ENCODE results near the gene EPHA5. TPM values are rescaled to one million over a fixed set of nuclear protein-coding genes. Genes with fewer than 3 reads are reported as not detected.
A peak's percentile ranks its signal among the peaks of the same experiment; 100 is the strongest.

EPHA5 gene
- polyA plus RNA-seq, 3 donors: not detected

GRCh38 chr4:65667506-65668041 lies 2.7 kb downstream of the EPHA5 start:
- 17% methylated on average over 2 of the region's 10 CpGs for WGBS (ENCODE audit: insufficient coverage)
- no peaks in the 10 kb centered on the region for H3K79me2 ChIP-seq (ENCODE audit: insufficient read depth, low read length)
- H3K9ac ChIP-seq (ENCODE audit: insufficient read depth, low read length, poor library complexity, severe bottlenecking): no peak overlapping the region
- no peak for TF ChIP-seq CTCF (IDR thresholded peaks at IDR 0.05)
- intact Hi-C loops (cut with micrococcal nuclease): no loop called here
- no peaks in the 10 kb centered on the region for H3K4me1 ChIP-seq (ENCODE audit: control insufficient read depth in 1 of 2, insufficient read depth in 2 of 2, low read length in 2 of 2)
- Mint-ChIP-seq H3K27ac (no peak overlapping the region), H3K9me3 (peaks cover 0 to 19% (median 10%) of the 10 kb centered on the region in 7 donors), H3K4me3 (peak overlapping the region in 1 of 2 donors; percentile 40), H3K36me3 (peaks cover 0 to 7% of the 10 kb centered on the region in 2 donors), H3K4me1 (peaks cover 5% of the 10 kb centered on the region), H3K27me3 (ENCODE audit: low read depth in 3 of 3) (peaks cover 54 to 59% (median 58%) of the 10 kb centered on the region in 3 donors)
- no peak overlapping the region for H3K4me2 ChIP-seq (replicated peaks; ENCODE audit: extremely low read depth, low read length, poor library complexity, severe bottlenecking)
- H4K20me1 ChIP-seq (ENCODE audit: insufficient read depth, low read length): no peaks in the 10 kb centered on the region
- peaks cover 0 to 28% of the 10 kb centered on the region in 2 donors for H3K9me3 ChIP-seq (replicated peaks in 1 of 2; ENCODE audit: control insufficient read depth in 1 of 2, insufficient read depth in 1 of 2, low read length in 2 of 2)
- H3K27me3 ChIP-seq (ENCODE audit: control insufficient read depth in 2 of 2, insufficient read depth in 2 of 2, low read length in 2 of 2): peaks cover 41 to 58% of the 10 kb centered on the region in 2 donors
- no peak for DNase-seq
- no peaks in the 10 kb centered on the region for H3K36me3 ChIP-seq (replicated peaks in 1 of 2; ENCODE audit: control insufficient read depth in 1 of 2, insufficient read depth in 2 of 2, low read length in 2 of 2)
- no peak overlapping the region for H2AFZ ChIP-seq (ENCODE audit: insufficient read depth, low read depth, low read length, poor library complexity, severe bottlenecking)
- no peak overlapping the region for H3K27ac ChIP-seq (ENCODE audit: low read depth in 1 of 2, low read length in 2 of 2)
- no peak overlapping the region for H3K4me3 ChIP-seq (replicated peaks in 1 of 3; ENCODE audit: low read depth in 2 of 3, low read length in 3 of 3)

DNA sequence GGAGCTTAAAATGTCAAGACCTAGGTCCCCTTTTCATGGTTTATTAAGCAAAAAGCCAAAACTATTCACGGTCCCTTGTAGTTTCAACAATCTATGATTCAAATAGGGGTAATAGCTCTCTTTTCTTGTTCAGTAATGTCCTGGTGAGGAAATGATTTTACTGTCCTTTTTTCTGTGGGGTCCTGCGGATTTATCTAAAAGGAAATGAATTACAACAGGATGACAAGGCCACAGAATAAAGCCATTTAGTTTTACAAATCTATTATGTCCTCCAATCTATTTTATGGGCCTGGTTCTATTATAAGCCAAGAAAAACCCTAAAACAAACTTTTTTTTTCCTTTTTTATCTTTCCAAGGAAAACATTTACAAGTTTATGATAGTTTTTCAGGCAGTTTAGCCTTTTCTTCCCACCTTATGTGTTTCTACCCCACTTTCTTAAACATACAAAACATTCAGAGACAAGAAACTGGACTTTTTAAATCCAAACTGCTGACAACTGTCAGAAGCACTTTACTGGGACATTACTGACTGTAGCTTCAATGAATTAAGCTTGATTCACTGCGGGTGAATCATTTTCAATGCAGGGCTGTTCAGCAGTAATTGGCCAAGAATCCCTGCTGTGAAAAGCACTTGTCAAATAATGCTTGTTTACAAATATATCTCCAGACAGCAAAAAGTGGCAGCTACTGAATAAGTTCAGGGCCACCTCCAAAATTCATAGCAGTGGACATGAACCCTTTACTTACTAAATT lies 4.3 kb downstream of the EPHA5 start:
- Mint-ChIP-seq H3K4me1 (peaks cover 5% of the 10 kb centered on the region), H3K27me3 (ENCODE audit: low read depth in 3 of 3) (peaks cover 40 to 48% (median 47%) of the 10 kb centered on the region in 3 donors)
- WGBS (ENCODE audit: insufficient coverage): 50% methylated on average over 1 of the region's 3 CpGs

More for the DNA sequence above, 4.3 kb downstream of the EPHA5 start:
- no peak overlapping the region for H3K4me3 ChIP-seq (replicated peaks in 1 of 3; ENCODE audit: low read depth in 2 of 3, low read length in 3 of 3)
- no peak for DNase-seq
- Mint-ChIP-seq H3K36me3 (peaks cover 0 to 7% of the 10 kb centered on the region in 2 donors), H3K9me3 (peaks cover 0 to 19% (median 10%) of the 10 kb centered on the region in 7 donors), H3K27ac (no peak overlapping the region), H3K4me3 (no peak overlapping the region)
- intact Hi-C loops (cut with micrococcal nuclease): no loop called here
- H3K9ac ChIP-seq (ENCODE audit: insufficient read depth, low read length, poor library complexity, severe bottlenecking): no peak overlapping the region
- no peaks in the 10 kb centered on the region for H4K20me1 ChIP-seq (ENCODE audit: insufficient read depth, low read length)
- no peak for TF ChIP-seq CTCF (IDR thresholded peaks at IDR 0.05)
- H3K36me3 ChIP-seq (replicated peaks in 1 of 2; ENCODE audit: control insufficient read depth in 1 of 2, insufficient read depth in 2 of 2, low read length in 2 of 2): no peaks in the 10 kb centered on the region
- no peak overlapping the region for H3K27ac ChIP-seq (ENCODE audit: low read depth in 1 of 2, low read length in 2 of 2)
- H3K9me3 ChIP-seq (replicated peaks in 1 of 2; ENCODE audit: control insufficient read depth in 1 of 2, insufficient read depth in 1 of 2, low read length in 2 of 2): peaks cover 0 to 28% of the 10 kb centered on the region in 2 donors
- peaks cover 36 to 48% of the 10 kb centered on the region in 2 donors for H3K27me3 ChIP-seq (ENCODE audit: control insufficient read depth in 2 of 2, insufficient read depth in 2 of 2, low read length in 2 of 2)
- H3K4me2 ChIP-seq (replicated peaks; ENCODE audit: extremely low read depth, low read length, poor library complexity, severe bottlenecking): no peak overlapping the region
- no peak overlapping the region for H2AFZ ChIP-seq (ENCODE audit: insufficient read depth, low read depth, low read length, poor library complexity, severe bottlenecking)
- no peaks in the 10 kb centered on the region for H3K79me2 ChIP-seq (ENCODE audit: insufficient read depth, low read length)
- H3K4me1 ChIP-seq (ENCODE audit: control insufficient read depth in 1 of 2, insufficient read depth in 2 of 2, low read length in 2 of 2): no peaks in the 10 kb centered on the region
